Ascending aorta (tissue), 2 donors: ENCODE data around the gene TMPRSS9. TPM values are rescaled to one million over a fixed set of nuclear protein-coding genes. Genes with fewer than 3 reads are reported as not detected.

ENCODE experiments used
- DNase-seq, 2 donors: peaks; one replicate each; pipeline ENCODE4 v3.0.0-alpha.2; 2019; ENCODE audit warnings: low spot score in 2 of 2
- H3K27ac ChIP-seq, 2 donors: fragments of 200-600 bp; sonication (generic); one replicate each; pipeline ENCODE4 v1.5.1; 2016 to 2017; ENCODE audit warnings: mild to moderate bottlenecking in 1 of 2
- H3K27me3 ChIP-seq: fragments of 200-600 bp; sonication (generic); one replicate; pipeline ENCODE4 v1.5.1; 2017
- H3K36me3 ChIP-seq, 2 donors: fragments of 200-600 bp; sonication (generic); one replicate each; pipeline ENCODE4 v1.5.1; 2016
- H3K4me1 ChIP-seq, 2 donors: fragments of 200-600 bp; sonication (generic); one replicate each; pipeline ENCODE4 v1.5.1; 2016 to 2017; ENCODE audit warnings: mild to moderate bottlenecking in 1 of 2
- H3K4me3 ChIP-seq, 2 donors: fragments of 200-600 bp; sonication (generic); one replicate each; pipeline ENCODE4 v1.5.1; 2016 to 2017; ENCODE audit warnings: mild to moderate bottlenecking in 1 of 2
- H3K9me3 ChIP-seq, 2 donors: fragments of 200-600 bp; sonication (generic); one replicate each; pipeline ENCODE4 v1.5.1; 2016
- intact Hi-C: fragments of 100-400 bp; cut with DNase I; formaldehyde crosslinking; loops from one replicate; pipeline ENCODE4 v1.15.1; 2023
- total RNA-seq: library from RNA; depleted of rRNA; stranded (reverse); fragments of >200 nt; gene quantifications from one replicate; pipeline ENCODE4 v1.1.0, GENCODE V29; 2016
- TF ChIP-seq, protein P1 (sequence below), 3 experiments: fragments of 200-600 bp in 2 of 3; fragments of 450-650 bp in 1 of 3; sonication (generic) in 2 of 3; IDR thresholded peaks; one replicate each; pipeline ENCODE4 v1.5.1; 2016 to 2019; ENCODE audit warnings: antibody characterized with exemption in 3 of 3, mild to moderate bottlenecking in 1 of 3, moderate library complexity in 1 of 3

TMPRSS9 gene
- total RNA-seq, 1 donor from 2014 or later: not detected

DNA sequence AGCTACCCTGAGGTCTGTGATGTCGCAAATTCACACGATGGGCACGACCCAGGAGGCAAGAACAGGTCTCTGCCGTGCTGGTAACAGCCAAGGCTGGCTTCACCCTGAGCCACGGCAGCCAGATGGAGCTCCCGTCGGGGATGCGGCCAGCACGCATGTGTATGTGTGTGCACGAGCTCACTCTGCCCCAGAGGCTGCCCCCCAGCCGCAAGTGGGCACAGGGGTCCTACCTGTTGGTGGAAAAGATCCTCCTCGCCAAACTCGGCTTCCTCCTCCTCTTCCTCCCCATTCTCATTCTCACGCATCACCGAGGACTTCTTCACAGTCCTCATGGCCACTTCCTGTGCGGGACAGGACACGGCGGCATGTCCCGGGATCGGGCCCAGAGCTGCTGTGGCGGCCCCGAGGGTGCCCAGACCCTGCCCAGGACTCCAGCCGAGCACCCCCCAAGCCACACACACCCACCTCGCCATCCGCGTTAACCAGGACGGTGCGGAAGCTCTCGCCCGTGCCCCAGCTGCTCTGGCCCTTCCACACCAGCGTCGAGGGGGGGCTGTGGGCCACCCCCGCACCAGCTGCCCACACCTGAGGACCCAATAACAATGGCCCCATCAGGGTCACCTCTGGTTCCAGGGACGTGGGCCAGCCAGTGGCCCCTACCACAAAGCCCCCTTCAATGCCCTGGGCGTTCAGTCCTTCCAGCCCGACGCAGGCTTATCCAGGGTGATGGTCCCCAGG lies 71.4 kb downstream of the TMPRSS9 start:
- H3K36me3 ChIP-seq: peaks cover 13 to 32% of the 10 kb centered on the region in 2 donors
- no peaks in the 10 kb centered on the region for H3K27me3 ChIP-seq
- TF ChIP-seq, protein P1, sequence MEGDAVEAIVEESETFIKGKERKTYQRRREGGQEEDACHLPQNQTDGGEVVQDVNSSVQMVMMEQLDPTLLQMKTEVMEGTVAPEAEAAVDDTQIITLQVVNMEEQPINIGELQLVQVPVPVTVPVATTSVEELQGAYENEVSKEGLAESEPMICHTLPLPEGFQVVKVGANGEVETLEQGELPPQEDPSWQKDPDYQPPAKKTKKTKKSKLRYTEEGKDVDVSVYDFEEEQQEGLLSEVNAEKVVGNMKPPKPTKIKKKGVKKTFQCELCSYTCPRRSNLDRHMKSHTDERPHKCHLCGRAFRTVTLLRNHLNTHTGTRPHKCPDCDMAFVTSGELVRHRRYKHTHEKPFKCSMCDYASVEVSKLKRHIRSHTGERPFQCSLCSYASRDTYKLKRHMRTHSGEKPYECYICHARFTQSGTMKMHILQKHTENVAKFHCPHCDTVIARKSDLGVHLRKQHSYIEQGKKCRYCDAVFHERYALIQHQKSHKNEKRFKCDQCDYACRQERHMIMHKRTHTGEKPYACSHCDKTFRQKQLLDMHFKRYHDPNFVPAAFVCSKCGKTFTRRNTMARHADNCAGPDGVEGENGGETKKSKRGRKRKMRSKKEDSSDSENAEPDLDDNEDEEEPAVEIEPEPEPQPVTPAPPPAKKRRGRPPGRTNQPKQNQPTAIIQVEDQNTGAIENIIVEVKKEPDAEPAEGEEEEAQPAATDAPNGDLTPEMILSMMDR (IDR thresholded peaks at IDR 0.05): no peak
- intact Hi-C loops: no loop called here
- DNase-seq: no peak
- no peak overlapping the region for H3K27ac ChIP-seq
- no peaks in the 10 kb centered on the region for H3K9me3 ChIP-seq
- no peak overlapping the region for H3K4me3 ChIP-seq
- peaks cover 7 to 8% of the 10 kb centered on the region in 2 donors for H3K4me1 ChIP-seq

DNA sequence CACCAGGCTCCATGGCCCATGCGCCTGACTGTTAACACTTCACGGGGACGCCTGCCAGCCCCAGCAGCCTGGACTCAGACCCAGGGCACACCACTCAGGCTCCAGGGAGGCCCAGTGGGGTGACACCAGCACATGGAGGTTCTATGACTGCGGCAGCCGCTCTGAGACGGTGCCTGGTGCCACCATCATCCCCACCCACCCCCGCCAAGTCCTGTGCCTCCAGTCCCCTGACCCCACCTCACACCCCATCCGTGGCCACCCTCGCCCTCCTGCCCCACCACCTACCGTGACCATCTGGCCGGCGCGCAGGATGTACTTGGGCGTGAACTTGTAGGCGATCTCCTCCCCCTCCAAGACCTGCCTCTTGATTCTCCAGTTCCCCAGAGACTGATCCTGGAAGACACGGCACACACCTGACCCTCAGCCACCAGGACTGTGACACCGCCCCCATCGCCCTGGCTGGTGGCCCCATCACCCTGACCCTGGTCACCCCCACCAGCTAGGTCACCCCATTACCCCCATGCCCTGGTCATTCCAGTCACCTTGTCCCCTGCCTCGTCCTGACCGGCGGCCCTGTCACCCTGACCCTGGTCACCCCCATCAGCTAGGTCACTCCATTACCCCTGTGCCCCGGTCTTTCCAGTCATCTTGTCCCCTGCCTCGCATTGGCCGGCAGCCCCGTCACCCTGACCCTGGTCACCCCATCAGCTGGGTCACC lies 72.2 kb downstream of the TMPRSS9 start:
- DNase-seq: no peak
- H3K27ac ChIP-seq: no peak overlapping the region
- TF ChIP-seq, protein P1 (IDR thresholded peaks at IDR 0.05): no peak
- no peaks in the 10 kb centered on the region for H3K9me3 ChIP-seq
- no peaks in the 10 kb centered on the region for H3K27me3 ChIP-seq
- intact Hi-C loops: no loop called here
- no peak overlapping the region for H3K4me3 ChIP-seq
- peaks cover 18 to 38% of the 10 kb centered on the region in 2 donors for H3K36me3 ChIP-seq
- peaks cover 3 to 5% of the 10 kb centered on the region in 2 donors for H3K4me1 ChIP-seq

DNA sequence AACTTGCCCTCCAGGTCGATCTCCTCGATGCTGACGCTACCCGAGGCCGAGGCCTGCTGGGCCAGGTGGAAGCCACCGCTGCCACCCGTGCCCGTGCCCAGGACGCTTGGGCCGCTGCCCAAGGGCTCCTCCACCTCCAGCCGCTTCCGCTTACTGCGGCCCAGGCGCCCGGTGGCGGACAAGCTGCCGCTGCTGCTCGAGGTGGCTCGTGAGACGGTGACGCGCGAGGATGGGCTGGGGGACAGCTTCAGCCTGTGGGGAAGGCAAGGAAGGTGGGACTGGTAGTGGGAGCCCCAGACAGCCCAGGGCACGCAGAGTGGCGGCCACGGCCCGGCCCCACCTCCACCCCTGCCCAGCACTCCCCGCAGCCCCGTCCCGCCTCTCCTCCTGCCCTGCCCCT lies 73.8 kb downstream of the TMPRSS9 start:
- Histone ChIP-seq H3K36me3 (peaks cover 29 to 42% of the 10 kb centered on the region in 2 donors), H3K4me1 (no peaks in the 10 kb centered on the region), H3K9me3 (no peaks in the 10 kb centered on the region), H3K27me3 (no peaks in the 10 kb centered on the region), H3K27ac (no peak overlapping the region), H3K4me3 (no peak overlapping the region)
- TF ChIP-seq, protein P1 (IDR thresholded peaks at IDR 0.05): no peak
- intact Hi-C loops: no loop called here
- no peak for DNase-seq

DNA sequence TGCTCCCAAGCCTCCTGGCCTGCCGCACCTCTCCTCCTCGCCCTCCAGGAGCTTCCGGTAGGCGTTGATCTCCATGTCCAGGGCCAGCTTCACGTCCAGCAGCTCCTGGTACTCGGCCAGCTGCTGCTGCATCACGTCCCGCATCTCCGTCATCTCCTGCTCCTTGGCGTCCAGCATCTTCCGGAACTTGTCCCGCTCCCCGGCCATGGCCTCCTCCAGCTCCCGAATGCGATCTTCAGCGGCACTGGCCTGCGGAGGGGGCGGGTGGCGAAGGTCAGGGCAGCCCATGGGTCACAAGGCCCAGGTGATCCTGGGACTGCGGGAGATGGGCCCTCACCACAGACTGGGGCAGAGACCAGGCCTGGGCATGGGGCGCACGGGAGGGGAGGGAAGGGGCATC lies 74.2 kb downstream of the TMPRSS9 start:
- Histone ChIP-seq H3K36me3 (peaks cover 29 to 42% of the 10 kb centered on the region in 2 donors), H3K4me3 (no peak overlapping the region), H3K27me3 (no peaks in the 10 kb centered on the region), H3K27ac (no peak overlapping the region), H3K9me3 (no peaks in the 10 kb centered on the region), H3K4me1 (no peaks in the 10 kb centered on the region)
- DNase-seq: no peak
- TF ChIP-seq, protein P1 (IDR thresholded peaks at IDR 0.05): no peak
- intact Hi-C loops: no loop called here

DNA sequence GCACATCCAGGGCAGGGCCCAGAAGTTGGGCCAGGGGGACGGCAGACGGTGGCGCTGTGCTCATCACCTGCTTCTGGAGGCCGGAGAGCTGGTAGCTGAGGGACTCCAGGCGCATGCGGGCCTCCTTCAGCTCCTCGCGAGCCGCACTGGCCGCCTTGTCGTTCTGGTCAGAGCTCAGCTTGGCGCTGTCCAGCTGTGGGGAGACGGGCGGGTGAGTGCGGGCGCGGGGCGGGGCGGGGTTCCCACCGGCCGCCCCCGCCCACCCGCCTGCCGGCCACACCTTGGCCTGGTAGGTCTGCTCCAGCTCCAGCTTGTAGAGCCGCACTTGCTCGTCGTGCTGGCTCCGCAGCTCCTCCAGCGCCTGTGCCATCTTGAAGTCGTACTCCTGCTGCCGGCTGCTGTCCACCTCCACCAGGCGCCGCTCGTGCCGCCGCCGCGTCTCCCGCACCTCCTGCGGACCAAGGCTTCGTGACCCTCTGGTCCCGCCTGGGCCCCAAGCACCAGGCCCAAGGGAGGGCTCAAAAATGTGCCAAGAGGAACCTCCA lies 74.7 kb downstream of the TMPRSS9 start:
- Histone ChIP-seq H3K4me1 (no peaks in the 10 kb centered on the region), H3K9me3 (no peaks in the 10 kb centered on the region), H3K4me3 (no peak overlapping the region), H3K36me3 (peaks cover 29 to 42% of the 10 kb centered on the region in 2 donors), H3K27me3 (no peaks in the 10 kb centered on the region), H3K27ac (no peak overlapping the region)
- intact Hi-C loops: no loop called here
- no peak for DNase-seq
- TF ChIP-seq, protein P1 (IDR thresholded peaks at IDR 0.05): no peak
